Stimulated activated CD8-positive, alpha-beta memory T cell treated with anti-CD3 and anti-CD28 coated beads, Interleukin-12 subunit alpha, Interleukin-12 subunit beta, amount 100 ng/mL, for 24 hours (primary cell): ENCODE results near the gene TKFC.

ENCODE experiments used
- DNase-seq: peaks from one replicate; pipeline ENCODE4 v3.0.0-alpha.2; 2020; ENCODE audit errors: extremely low read depth

The TKFC gene

GRCh38 chr11:61345954-61346843 is 13.2 kb downstream of the TKFC start:
- no peak for DNase-seq

GRCh38 chr11:61347916-61348461 is 15.0 kb downstream of the TKFC start:
- DNase-seq = no peak

- DNase-seq = no peak
These were observed 16.2 kb downstream of the TKFC start for GRCh38 chr11:61349189-61349751.

- no peak for DNase-seq
These were observed 16.9 kb downstream of the TKFC start for GRCh38 chr11:61349916-61350315.

- DNase-seq = no peak
These were observed 17.3 kb downstream of the TKFC start for GRCh38 chr11:61350336-61350735.

GRCh38 chr11:61350803-61351202 is 17.8 kb downstream of the TKFC start:
- DNase-seq = no peak

- no peak for DNase-seq
These were observed 19.0 kb downstream of the TKFC start for GRCh38 chr11:61352038-61352437.

GRCh38 chr11:61353131-61354067 is 20.4 kb downstream of the TKFC start:
- no peak for DNase-seq

- DNase-seq = no peak
These were observed 21.2 kb downstream of the TKFC start for GRCh38 chr11:61354208-61354607.

- DNase-seq = no peak
These were observed 23.7 kb downstream of the TKFC start for GRCh38 chr11:61356706-61357105.

- no peak for DNase-seq
These were observed 24.3 kb downstream of the TKFC start for GRCh38 chr11:61357233-61357893.

- no peak for DNase-seq
These were observed 24.8 kb downstream of the TKFC start for GRCh38 chr11:61357894-61358239.

GRCh38 chr11:61358566-61358965 is 25.5 kb downstream of the TKFC start:
- DNase-seq = no peak

GRCh38 chr11:61359516-61359915 is 26.5 kb downstream of the TKFC start:
- DNase-seq = no peak

- DNase-seq = no peak
These were observed 28.3 kb downstream of the TKFC start for GRCh38 chr11:61361237-61361740.

GRCh38 chr11:61361741-61362541 is 28.9 kb downstream of the TKFC start, which contains the start of the genes CYB561A3 and TMEM138:
Gene CYB561A3 (minus strand): TSS chr11:61361882. CDS start chr11:61356713, 5,169 bp downstream.
Gene TMEM138 (plus strand): TSS chr11:61362374. CDS start chr11:61364391, 2,017 bp downstream.
- DNase-seq = peak; percentile 84

GRCh38 chr11:61362542-61362875 is 29.5 kb downstream of the TKFC start:
- no peak for DNase-seq

GRCh38 chr11:61364012-61364675 is 31.1 kb downstream of the TKFC start:
- no peak for DNase-seq

- no peak for DNase-seq
These were observed 34.4 kb downstream of the TKFC start for GRCh38 chr11:61367406-61367805.

GRCh38 chr11:61368646-61369045 is 35.6 kb downstream of the TKFC start:
- DNase-seq = no peak
